ENCODE results near the gene GABRQ.
A peak's percentile ranks its signal among the peaks of the same experiment; 100 is the strongest.

Gene GABRQ

DNA sequence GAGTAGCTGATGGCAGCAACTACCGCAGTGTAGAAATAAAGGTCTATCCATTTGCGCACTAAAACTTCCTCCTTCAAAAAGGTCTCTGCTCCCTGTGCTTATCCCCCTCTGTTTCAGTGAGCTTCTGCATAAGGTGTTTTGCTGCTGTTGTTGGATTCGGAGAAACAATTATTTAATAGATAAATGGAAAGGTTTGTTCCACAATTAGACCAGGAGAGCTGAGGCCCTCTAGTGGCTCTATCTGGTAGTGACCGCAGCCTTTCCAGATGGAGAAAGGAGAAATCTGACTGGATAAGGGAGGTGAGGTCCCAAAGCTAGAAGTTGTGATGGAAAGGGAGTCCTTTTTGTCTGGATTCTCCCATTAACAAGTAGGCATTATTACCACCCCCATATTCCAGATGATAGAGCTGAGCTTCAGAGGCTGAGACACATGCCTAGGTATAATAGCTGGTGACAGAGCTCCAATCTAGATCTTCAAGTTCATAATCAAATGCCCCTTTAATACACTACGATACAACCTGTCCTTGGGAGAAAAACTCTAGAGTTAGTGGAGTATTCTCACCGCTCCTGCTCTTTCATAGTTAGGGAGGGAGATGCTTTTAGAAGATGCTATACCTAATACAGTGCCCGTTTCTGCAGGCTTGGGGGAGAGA lies 5.1 kb upstream of the GABRQ start (continued):
- TF ChIP-seq, protein P1, sequence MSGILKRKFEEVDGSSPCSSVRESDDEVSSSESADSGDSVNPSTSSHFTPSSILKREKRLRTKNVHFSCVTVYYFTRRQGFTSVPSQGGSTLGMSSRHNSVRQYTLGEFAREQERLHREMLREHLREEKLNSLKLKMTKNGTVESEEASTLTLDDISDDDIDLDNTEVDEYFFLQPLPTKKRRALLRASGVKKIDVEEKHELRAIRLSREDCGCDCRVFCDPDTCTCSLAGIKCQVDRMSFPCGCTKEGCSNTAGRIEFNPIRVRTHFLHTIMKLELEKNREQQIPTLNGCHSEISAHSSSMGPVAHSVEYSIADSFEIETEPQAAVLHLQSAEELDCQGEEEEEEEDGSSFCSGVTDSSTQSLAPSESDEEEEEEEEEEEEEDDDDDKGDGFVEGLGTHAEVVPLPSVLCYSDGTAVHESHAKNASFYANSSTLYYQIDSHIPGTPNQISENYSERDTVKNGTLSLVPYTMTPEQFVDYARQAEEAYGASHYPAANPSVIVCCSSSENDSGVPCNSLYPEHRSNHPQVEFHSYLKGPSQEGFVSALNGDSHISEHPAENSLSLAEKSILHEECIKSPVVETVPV (CRISPR knock-in tag; IDR thresholded peaks at IDR 0.05) = no peak

DNA sequence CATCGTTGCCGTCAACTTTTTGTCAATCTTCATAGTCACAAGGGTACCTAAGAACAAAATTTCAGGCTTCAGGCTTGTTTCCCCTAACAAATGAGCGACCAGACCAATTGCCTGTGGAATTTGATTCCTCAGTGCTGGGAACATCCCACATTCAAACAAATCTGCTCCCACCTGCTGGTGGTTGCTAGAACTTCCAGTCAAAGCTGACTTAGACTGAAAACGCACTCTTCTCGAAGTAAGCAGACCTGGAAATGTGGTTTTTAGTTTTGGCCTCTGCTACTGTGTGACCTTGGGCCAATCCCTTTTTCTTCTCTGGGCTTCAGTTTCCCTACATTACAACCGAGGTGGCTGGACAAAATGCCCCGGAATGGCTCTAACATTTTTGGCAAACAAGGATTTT lies 1.8 kb upstream of the GABRQ start:
- no peak for TF ChIP-seq TCF4 (CRISPR knock-in tag; IDR thresholded peaks at IDR 0.05; ENCODE audit: borderline replicate concordance)
- ATAC-seq = peak; percentile 82

DNA sequence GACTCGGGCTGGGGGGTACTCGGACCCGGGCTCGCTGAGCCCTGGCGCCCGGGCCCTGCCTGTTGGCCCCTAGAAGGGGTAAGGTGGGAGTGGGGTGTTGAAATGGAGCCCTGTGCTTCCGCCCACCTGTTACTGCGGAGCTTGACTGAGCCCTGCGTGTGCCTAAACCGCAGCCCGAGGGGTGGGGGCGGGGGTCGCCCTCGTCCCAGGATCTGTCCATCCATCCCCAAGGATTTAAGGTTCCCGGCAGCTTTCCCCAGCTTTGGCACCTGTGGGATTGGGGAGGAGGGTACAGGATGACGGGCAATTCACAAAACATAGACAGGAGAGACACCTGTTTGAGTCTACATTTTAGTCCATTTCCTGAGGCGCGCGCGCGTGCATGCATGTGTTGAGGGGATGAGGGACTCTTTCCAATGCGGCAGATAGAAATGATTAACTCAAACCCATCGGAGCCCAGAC lies 779 bp downstream of the GABRQ start:
- TF ChIP-seq ZNF70 (CRISPR knock-in tag; IDR thresholded peaks at IDR 0.05) (no peak), PPARA (CRISPR knock-in tag; IDR thresholded peaks at IDR 0.05; ENCODE audit: borderline replicate concordance) (no peak), OSR1 (CRISPR knock-in tag; IDR thresholded peaks at IDR 0.05) (no peak), CSDC2 (CRISPR knock-in tag; IDR thresholded peaks at IDR 0.05) (no peak), BACH2 (CRISPR knock-in tag; IDR thresholded peaks at IDR 0.05; ENCODE audit: borderline replicate concordance) (no peak), ZNF565 (CRISPR knock-in tag; conservative IDR thresholded peaks at IDR 0.05; ENCODE audit: low read depth) (no peak), ZFP3 (CRISPR knock-in tag; IDR thresholded peaks at IDR 0.05) (no peak), ZFP30 (CRISPR knock-in tag; IDR thresholded peaks at IDR 0.05) (no peak), GLIS3 (CRISPR knock-in tag; IDR thresholded peaks at IDR 0.05) (no peak), RARB (CRISPR knock-in tag; IDR thresholded peaks at IDR 0.05) (no peak), ZNF8 (CRISPR knock-in tag; IDR thresholded peaks at IDR 0.05) (no peak), TOX (CRISPR knock-in tag; IDR thresholded peaks at IDR 0.05; ENCODE audit: borderline replicate concordance) (no peak), ISL1 (CRISPR knock-in tag; IDR thresholded peaks at IDR 0.05) (no peak), ARNTL (CRISPR knock-in tag; IDR thresholded peaks at IDR 0.05; ENCODE audit: borderline replicate concordance, low read depth) (no peak), ZC3H10 (CRISPR knock-in tag; IDR thresholded peaks at IDR 0.05) (no peak)
- TF ChIP-seq, protein P2, sequence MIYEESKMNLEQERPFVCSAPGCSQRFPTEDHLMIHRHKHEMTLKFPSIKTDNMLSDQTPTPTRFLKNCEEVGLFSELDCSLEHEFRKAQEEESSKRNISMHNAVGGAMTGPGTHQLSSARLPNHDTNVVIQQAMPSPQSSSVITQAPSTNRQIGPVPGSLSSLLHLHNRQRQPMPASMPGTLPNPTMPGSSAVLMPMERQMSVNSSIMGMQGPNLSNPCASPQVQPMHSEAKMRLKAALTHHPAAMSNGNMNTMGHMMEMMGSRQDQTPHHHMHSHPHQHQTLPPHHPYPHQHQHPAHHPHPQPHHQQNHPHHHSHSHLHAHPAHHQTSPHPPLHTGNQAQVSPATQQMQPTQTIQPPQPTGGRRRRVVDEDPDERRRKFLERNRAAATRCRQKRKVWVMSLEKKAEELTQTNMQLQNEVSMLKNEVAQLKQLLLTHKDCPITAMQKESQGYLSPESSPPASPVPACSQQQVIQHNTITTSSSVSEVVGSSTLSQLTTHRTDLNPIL (CRISPR knock-in tag; IDR thresholded peaks at IDR 0.05; ENCODE audit: low read depth) = no peak
- TF ChIP-seq, protein P3, sequence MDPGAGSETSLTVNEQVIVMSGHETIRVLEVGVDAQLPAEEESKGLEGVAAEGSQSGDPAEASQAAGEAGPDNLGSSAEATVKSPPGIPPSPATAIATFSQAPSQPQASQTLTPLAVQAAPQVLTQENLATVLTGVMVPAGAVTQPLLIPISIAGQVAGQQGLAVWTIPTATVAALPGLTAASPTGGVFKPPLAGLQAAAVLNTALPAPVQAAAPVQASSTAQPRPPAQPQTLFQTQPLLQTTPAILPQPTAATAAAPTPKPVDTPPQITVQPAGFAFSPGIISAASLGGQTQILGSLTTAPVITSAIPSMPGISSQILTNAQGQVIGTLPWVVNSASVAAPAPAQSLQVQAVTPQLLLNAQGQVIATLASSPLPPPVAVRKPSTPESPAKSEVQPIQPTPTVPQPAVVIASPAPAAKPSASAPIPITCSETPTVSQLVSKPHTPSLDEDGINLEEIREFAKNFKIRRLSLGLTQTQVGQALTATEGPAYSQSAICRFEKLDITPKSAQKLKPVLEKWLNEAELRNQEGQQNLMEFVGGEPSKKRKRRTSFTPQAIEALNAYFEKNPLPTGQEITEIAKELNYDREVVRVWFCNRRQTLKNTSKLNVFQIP (CRISPR knock-in tag; IDR thresholded peaks at IDR 0.05; ENCODE audit: borderline replicate concordance, low read depth) = no peak
- TF ChIP-seq, protein P4, sequence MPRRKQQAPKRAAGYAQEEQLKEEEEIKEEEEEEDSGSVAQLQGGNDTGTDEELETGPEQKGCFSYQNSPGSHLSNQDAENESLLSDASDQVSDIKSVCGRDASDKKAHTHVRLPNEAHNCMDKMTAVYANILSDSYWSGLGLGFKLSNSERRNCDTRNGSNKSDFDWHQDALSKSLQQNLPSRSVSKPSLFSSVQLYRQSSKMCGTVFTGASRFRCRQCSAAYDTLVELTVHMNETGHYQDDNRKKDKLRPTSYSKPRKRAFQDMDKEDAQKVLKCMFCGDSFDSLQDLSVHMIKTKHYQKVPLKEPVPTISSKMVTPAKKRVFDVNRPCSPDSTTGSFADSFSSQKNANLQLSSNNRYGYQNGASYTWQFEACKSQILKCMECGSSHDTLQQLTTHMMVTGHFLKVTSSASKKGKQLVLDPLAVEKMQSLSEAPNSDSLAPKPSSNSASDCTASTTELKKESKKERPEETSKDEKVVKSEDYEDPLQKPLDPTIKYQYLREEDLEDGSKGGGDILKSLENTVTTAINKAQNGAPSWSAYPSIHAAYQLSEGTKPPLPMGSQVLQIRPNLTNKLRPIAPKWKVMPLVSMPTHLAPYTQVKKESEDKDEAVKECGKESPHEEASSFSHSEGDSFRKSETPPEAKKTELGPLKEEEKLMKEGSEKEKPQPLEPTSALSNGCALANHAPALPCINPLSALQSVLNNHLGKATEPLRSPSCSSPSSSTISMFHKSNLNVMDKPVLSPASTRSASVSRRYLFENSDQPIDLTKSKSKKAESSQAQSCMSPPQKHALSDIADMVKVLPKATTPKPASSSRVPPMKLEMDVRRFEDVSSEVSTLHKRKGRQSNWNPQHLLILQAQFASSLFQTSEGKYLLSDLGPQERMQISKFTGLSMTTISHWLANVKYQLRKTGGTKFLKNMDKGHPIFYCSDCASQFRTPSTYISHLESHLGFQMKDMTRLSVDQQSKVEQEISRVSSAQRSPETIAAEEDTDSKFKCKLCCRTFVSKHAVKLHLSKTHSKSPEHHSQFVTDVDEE (CRISPR knock-in tag; IDR thresholded peaks at IDR 0.05) = no peak
- TF ChIP-seq, protein P1 (CRISPR knock-in tag; IDR thresholded peaks at IDR 0.05) = no peak
- TF ChIP-seq, protein P5, sequence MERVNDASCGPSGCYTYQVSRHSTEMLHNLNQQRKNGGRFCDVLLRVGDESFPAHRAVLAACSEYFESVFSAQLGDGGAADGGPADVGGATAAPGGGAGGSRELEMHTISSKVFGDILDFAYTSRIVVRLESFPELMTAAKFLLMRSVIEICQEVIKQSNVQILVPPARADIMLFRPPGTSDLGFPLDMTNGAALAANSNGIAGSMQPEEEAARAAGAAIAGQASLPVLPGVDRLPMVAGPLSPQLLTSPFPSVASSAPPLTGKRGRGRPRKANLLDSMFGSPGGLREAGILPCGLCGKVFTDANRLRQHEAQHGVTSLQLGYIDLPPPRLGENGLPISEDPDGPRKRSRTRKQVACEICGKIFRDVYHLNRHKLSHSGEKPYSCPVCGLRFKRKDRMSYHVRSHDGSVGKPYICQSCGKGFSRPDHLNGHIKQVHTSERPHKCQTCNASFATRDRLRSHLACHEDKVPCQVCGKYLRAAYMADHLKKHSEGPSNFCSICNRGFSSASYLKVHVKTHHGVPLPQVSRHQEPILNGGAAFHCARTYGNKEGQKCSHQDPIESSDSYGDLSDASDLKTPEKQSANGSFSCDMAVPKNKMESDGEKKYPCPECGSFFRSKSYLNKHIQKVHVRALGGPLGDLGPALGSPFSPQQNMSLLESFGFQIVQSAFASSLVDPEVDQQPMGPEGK (CRISPR knock-in tag; IDR thresholded peaks at IDR 0.05; ENCODE audit: borderline replicate concordance) = no peak
- no peak for ATAC-seq
